ENCODE results near the gene SMIM38. TPM values are rescaled to one million over a fixed set of nuclear protein-coding genes. Genes with fewer than 3 reads are reported as not detected.

The SMIM38 gene
- total and polyA plus RNA-seq, 7 donors = 0.03 to 0.54 (median 0.10) TPM; not detected in 1

GRCh38 chr11:69203381-69203780 is 47.6 kb downstream of the SMIM38 start:
- no peak overlapping the region for H3K4me3 ChIP-seq
- peaks cover 0 to 41% (median 0%) of the 10 kb centered on the region in 3 donors for H3K27me3 ChIP-seq (ENCODE audit: insufficient read depth in 3 of 3, low read length in 2 of 3)
- DNase-seq (no peak), ATAC-seq (no peak)
- H3K9me3 ChIP-seq = peaks cover under 1% of the 10 kb centered on the region
- H3K36me3 ChIP-seq (ENCODE audit: insufficient read depth in 1 of 2, low read depth in 1 of 2) = no peaks in the 10 kb centered on the region
- H3K27ac ChIP-seq = no peak overlapping the region
- WGBS, 3 donors = 92 to 93% (median 93%) methylated on average over 16 of the region's 16 CpGs
- intact Hi-C loops (cut with DNase I) = no loop called here
- H3K4me1 ChIP-seq = no peaks in the 10 kb centered on the region
- no peak for TF ChIP-seq CTCF (IDR thresholded peaks at IDR 0.05)

GRCh38 chr11:69203901-69204245 is 48.1 kb downstream of the SMIM38 start:
- no peaks in the 10 kb centered on the region for H3K4me1 ChIP-seq
- H3K9me3 ChIP-seq = peaks cover 3% of the 10 kb centered on the region
- TF ChIP-seq CTCF (IDR thresholded peaks at IDR 0.05) = no peak
- intact Hi-C loops (cut with DNase I) = no loop called here
- H3K27me3 ChIP-seq (ENCODE audit: insufficient read depth in 3 of 3, low read length in 2 of 3) = peaks cover 0 to 38% (median 0%) of the 10 kb centered on the region in 3 donors
- 84 to 90% (median 89%) methylated on average over 8 of the region's 8 CpGs for WGBS, 3 donors
- no peak for ATAC-seq
- H3K4me3 ChIP-seq = no peak overlapping the region
- DNase-seq = no peak
- H3K36me3 ChIP-seq (ENCODE audit: insufficient read depth in 1 of 2, low read depth in 1 of 2) = no peaks in the 10 kb centered on the region
- H3K27ac ChIP-seq = no peak overlapping the region

GRCh38 chr11:69204246-69204940 is 48.7 kb downstream of the SMIM38 start:
- H3K36me3 ChIP-seq (ENCODE audit: insufficient read depth in 1 of 2, low read depth in 1 of 2) = no peaks in the 10 kb centered on the region
- ATAC-seq (no peak), DNase-seq (no peak)
- H3K4me1 ChIP-seq = no peaks in the 10 kb centered on the region
- no peak overlapping the region for H3K27ac ChIP-seq
- no peak overlapping the region for H3K4me3 ChIP-seq
- intact Hi-C loops (cut with DNase I) = no loop called here
- H3K27me3 ChIP-seq (ENCODE audit: insufficient read depth in 3 of 3, low read length in 2 of 3) = peaks cover 0 to 39% (median 0%) of the 10 kb centered on the region in 3 donors
- 82 to 90% (median 84%) methylated on average over 19 of the region's 19 CpGs for WGBS, 3 donors
- peaks cover 3% of the 10 kb centered on the region for H3K9me3 ChIP-seq
- no peak for TF ChIP-seq CTCF (IDR thresholded peaks at IDR 0.05)

GRCh38 chr11:69204941-69205742 is 49.4 kb downstream of the SMIM38 start:
- no peak overlapping the region for H3K27ac ChIP-seq

More at GRCh38 chr11:69204941-69205742, 49.4 kb downstream of the SMIM38 start:
- WGBS, 3 donors = 86 to 89% (median 88%) methylated on average over 30 of the region's 30 CpGs
- Histone ChIP-seq H3K4me3 (no peak overlapping the region), H3K36me3 (ENCODE audit: insufficient read depth in 1 of 2, low read depth in 1 of 2) (no peaks in the 10 kb centered on the region), H3K4me1 (no peaks in the 10 kb centered on the region), H3K9me3 (peaks cover 3% of the 10 kb centered on the region), H3K27me3 (ENCODE audit: insufficient read depth in 3 of 3, low read length in 2 of 3) (peaks cover 0 to 42% (median 3%) of the 10 kb centered on the region in 3 donors)
- intact Hi-C loops (cut with DNase I) = no loop called here
- DNase-seq = no peak
- no peak for TF ChIP-seq CTCF (IDR thresholded peaks at IDR 0.05)
- no peak for ATAC-seq

Other genes with a start within 250 kb of the SMIM38 start
- not detected for gene MRGPRD, start 174.9 kb upstream of the SMIM38 start, total RNA-seq
- not detected for gene MRGPRD, start 174.9 kb upstream of the SMIM38 start, polyA plus RNA-seq
- 1 to 10 TPM; 1.7 to 2.9 (median 2.6) TPM for gene MRGPRF, start 142.7 kb upstream of the SMIM38 start, total RNA-seq
- gene MRGPRF, start 142.7 kb upstream of the SMIM38 start, polyA plus RNA-seq = 1 to 10 TPM; 1.8 to 3.8 (median 2.8) TPM
- gene TPCN2, start 107.0 kb upstream of the SMIM38 start, total RNA-seq = 1 to 10 TPM; 3.5 to 6.0 (median 3.9) TPM
- gene TPCN2, start 107.0 kb upstream of the SMIM38 start, polyA plus RNA-seq = 1 to 10 TPM; 2.2 to 3.1 (median 3.1) TPM
- under 1 TPM in 1 of 4 donors, not detected in 3; 0.27 TPM for gene MYEOV, start 138.2 kb downstream of the SMIM38 start, total RNA-seq
- gene MYEOV, start 138.2 kb downstream of the SMIM38 start, polyA plus RNA-seq = under 1 TPM; 0.09 to 0.17 (median 0.12) TPM